Measurements from ENCODE around the gene SMYD3.
"Not testable (repeated sequence)": the region's sequence is repeated elsewhere in the genome, so short reads cannot be mapped to it uniquely, and the experiment has no call there.

The SMYD3 gene

DNA sequence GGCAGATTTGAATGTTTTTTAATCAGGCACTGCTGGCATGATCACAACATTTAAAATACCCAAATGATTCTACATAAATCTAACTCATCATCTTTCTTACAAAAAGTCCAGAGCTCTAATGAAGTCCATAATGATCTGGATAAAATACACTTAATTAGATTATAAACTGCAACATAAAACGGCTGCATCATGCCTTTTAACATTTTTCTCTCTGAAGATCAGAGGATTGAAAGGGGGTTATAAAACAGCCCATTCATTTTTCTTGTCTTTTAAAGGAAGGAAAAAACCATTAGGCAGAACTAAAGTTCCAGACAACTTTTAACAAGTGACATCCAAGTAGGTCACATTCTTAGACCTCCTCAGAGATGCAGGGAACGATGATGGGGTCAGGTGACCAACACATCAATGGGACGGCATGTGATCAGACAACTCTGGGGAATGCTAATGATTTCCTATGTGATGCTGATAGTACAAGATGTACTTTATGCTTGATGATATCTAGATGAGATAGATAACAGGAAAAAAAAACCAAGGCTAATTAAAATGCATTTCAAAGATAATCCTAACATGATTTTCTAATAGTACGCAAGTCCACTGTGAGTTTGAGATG lies 455.1 kb downstream of the SMYD3 start:
- DNase-seq, result no peak

DNA sequence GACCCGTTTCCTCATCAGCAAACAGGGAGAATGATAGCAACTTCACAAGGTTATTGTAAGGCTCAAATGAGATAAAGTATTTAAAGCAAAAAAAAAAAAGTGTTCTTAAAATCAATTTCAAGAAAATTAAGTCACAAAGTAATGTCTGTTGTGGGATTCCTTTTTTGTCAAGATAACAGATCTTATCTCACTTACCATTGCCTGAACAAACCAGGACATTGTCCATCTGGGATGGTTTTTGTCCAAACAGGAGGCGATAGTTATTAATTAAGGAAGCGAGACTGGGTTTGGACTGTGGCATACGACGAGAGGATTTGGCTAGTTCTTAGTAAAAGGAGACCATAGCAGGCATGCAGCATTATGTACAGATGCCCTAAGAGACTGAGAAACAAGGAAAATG lies 458.4 kb downstream of the SMYD3 start:
- no peak for DNase-seq

DNA sequence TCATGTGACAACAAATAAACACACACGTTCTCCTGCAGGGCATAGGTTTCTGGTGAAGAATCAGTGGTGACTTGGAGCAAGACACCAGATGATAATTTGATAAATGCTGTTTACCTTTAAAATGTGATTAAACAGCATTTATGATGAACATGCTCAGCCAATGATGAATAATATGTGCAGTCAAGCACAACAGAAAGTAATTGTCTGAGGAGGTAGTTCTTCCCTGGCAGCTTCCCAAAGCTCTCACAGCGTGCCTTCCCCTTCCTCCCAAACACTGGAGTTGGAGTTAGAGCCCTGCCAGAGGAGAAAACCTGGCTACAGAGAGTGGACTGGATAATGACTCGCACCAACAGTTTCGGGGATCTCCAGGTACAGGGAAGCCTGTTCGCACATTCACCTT lies 463.5 kb downstream of the SMYD3 start:
- no peak for DNase-seq

DNA sequence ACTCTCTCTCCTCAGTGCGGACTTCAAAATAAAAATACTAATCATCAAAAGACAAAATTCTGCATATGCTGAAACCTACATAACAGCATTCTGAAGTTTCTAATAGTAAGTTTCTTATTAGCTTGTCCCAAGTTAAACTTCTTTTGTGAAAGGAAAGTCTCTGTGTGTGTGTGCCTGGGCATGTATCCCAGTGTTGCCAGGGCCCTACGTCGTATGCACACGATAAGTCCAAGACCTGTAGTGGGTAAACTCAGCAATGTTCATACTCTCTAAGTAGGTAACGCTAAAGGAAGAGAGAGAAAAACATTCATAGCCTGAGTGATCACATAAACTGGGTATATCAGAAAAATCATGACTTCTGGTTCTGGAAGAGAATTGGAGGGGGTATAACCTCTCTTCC lies 465.7 kb downstream of the SMYD3 start:
- DNase-seq, result no peak

DNA sequence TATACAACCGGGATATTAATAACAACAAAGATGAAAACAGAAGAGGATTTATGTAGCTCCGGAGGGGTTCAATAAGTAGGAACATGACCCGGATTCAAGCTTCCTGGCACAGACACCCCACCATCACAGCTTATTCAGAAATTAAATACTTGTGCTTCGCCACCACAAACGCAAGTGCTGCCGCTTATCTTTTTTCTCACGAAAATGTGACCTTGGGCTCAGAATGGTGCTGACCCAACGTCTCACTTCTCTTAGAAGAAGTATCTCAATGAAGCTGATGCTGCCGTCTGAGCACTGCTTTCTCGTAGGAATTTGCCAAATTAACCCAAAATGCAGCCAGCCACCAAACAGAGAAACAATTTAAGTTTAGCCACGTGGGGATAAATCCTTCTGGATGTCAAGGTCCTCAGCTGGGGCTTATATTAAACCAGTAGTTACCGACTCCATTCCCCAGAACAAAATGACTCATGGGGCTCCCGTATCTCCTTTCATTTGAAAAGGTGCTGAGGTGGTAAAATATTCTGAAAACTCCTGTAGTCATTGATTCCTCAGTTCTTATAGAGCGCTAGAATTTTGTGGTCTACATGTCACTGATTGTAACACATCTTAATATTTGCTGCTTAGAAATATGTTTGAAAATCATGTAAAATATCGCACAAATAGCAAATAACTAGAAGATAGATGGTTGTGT lies 466.7 kb downstream of the SMYD3 start:
- no peak for DNase-seq

DNA sequence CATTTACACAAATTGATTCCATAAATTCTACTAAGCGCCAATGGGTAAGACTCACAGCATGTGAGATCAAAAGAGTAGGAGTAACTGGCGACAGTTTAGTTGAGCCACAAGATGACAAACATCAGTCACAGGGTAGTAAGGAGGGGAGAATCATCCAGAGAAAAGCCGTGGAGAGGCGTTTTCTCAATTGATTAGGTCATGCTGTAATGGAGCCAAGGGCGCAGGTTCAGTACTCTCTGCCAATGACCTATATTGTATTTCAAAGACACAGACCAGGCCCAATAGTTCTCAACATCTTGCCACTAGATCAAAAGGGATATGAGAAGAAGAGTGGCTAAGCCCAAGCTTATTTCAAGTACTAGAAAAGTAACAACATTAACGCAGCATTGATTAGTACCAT lies 467.5 kb downstream of the SMYD3 start:
- DNase-seq, result no peak

DNA sequence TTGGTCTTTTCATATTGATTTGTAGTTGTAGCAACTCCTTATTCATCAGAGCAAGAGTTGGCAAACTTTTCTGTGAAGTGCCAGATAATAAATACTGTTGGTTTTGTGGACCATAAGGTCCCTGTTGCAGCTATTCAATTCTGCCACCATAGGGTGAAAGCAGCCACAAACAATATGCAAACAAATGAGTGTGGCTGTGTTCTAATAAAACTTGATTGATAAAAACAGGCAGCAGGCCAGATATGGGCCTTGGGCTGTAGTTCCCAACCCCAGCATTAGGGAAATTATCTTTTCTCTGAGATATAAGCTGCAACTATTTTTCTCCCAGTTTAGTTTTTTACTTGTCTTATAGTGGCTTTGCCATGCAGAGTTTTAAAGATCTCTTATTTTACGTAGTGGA lies 469.2 kb downstream of the SMYD3 start:
- DNase-seq, result no peak

DNA sequence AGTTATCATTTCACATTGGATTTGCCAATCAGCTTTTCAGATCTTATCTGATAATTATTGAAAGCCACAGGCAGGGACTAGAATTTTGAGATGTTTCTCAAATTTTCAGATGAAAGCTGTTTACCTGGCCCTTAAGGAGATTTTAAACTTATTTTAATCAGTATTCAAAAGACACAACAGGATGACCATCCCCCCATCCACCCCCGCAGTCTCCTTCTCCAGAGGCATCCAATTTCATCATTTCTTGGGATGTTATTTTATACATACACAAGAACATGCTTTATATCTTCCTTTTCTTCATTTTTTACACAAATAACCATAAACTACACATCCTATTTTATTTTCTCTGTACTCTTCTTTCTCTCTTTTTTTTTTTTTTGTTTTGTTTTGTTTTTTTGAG lies 470.9 kb downstream of the SMYD3 start:
- no peak for DNase-seq

DNA sequence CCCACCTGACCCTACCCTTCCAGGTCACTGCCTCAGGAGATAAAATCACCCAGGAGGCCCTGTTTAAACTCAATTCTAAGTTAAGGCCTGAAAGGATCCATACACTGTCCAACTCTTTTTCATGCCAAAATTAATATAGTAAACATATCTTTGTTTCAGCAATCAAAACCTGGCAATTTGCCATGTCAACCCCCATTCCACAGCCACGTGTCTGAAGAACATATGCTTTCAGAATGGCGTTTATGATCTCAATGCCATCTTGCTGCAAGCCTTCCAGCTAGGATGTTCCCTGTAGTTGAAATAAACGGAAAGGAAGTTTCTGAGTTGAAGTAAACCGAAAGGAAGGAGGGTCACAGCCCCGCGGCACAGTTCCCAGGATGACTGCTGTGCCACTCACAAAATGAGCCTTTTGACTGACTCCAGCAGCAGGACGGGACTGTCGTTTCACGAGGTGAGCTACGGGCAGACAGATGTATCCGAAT lies 472.0 kb downstream of the SMYD3 start:
- DNase-seq, result no peak

DNA sequence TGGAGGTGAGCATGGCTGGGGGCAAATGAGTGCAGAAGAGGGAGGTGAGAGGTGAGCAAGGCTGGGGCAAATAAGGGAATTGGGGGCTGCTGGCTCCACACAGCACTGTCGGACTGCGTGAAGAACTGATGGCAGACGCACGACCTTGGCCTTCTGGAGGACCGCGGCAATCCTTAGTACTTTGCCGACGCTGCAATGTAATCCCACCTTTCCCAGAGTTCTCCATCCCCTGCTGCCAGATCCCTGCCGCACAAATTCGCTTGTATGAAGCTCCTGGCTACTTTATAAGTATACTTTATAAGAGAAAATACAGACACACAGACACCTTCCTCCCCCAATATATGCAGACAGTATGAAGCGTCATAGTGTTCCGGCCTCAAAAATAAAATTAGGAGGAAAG lies 472.4 kb downstream of the SMYD3 start:
- DNase-seq, result no peak

DNA sequence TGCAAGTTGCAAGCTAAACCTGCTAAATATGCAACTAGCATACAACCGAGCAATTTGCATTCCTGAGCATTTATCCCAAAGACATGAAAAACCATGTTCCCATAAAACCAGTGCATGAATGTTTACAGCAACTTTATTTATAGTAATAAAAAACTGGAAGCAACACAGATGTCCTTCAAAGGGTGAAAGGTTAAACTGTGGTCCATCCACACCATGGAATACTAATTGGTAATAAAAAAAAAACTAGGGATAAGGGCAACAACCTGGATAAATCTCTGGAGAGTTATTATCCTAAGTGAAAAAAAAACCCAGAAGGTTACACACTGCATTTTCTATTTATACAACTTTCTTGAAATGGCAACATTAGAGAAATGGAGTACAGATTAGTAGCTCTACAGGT lies 474.1 kb downstream of the SMYD3 start:
- DNase-seq, result no peak

DNA sequence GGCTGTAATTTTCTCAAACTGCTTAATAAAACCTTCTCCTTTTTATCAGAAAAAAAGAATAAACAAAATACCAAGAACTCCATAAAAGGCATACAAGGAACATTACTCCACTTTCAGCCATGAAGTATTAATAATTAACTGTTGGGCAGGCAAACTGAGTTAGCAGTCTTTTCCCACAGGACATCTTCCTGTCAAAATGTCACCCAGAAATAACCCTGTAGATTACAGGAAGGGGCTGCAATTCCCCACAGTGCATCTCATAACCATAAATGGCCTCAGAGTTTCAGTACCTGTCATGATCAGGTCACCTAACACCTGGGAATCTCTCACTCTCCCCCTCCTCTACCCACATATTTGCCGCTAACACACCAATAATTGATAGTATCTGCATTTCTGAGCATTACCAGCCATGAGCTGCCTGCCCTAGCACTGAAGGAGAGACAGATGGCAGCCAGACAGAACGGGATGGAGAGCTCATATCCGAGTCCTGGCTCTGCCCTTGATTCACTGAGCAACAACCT lies 475.0 kb downstream of the SMYD3 start:
- DNase-seq, result no peak

DNA sequence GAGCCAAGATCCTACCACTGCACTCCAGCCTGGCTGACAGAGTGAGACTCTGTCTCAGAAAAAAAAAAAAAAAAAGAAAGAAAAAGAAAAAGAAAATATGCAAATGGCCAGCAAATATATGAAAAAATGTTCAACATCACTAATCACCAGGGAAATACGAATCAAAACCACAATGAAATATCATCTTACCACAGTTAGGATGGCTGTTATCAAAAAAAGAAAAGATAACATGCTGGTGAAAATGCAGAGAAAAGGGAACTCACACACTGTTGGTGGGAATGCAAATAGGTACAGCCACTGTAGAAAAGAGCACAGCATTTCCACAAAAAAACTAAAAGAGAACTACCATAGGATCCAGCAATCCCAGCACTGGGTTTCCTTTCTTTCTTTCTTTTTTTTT lies 477.5 kb downstream of the SMYD3 start:
- DNase-seq, result no peak

DNA sequence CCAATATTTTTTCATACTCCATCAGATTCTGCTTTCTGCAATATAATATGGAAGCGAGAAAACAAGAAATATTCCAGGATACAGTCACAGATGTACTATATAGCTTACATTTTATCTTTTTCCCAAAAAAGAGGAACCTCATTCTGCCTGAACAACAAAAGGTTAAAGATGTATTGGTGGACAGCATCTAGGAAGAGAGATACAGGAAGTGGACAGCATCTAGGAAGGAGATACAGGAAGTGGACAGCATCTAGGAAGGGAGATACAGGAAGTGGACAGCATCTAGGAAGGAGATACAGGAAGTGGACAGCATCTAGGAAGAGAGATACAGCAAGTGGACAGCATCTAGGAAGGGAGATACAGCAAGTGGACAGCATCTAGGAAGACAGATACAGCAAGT lies 483.0 kb downstream of the SMYD3 start:
- not testable (repeated sequence) for DNase-seq

DNA sequence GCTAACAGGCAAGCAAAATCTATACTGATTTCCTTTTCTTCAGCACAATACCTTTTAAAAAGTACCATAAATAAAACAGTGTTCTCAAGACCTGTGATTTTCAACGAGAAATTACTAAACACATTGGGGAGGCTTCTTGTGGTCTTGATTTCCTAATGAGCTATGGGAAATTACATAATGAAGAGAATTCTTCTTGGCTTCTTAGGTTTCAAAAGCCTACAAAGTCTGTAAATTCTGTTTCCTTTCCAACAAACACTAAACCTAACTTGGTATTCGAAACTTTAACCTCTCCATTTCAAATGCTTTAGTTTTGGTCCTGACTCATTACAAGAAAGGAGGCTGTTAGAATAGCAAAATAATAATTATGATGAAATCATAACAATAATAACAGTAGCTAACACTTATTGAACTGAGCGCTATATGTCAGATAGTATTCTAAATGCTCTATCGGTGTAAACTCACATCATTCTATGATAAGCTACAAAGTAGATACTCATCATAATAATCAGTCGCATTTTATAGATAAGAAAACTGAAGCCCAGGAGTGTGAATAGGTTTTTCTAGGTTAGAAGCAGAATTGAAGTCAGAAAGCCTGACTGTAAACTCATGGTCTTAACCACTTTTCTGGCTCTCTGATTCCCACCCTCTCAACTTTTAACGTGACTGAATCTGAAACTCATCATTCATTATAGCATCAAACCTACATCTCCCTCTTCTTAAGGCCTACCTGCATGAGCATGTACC lies 486.7 kb downstream of the SMYD3 start:
- no peak for DNase-seq

DNA sequence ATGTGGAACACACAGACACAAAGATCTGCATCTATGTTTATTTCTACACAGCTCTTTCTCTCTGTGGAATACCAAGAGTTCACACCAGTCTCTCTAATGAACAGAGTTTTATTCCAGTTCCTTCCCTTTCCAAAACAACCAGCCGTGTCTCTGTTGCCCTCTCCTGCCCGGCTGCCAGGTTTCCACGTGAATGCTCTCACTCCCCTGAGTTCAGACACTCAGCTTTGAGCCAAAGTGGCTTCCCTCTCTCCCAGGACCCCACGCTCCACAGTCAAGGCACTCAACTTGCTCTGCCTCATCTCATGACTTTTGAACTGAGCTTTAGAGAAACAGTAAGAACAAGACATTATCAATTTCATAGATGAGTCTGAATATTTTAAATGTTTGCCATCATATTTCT lies 488.9 kb downstream of the SMYD3 start:
- DNase-seq, result no peak

DNA sequence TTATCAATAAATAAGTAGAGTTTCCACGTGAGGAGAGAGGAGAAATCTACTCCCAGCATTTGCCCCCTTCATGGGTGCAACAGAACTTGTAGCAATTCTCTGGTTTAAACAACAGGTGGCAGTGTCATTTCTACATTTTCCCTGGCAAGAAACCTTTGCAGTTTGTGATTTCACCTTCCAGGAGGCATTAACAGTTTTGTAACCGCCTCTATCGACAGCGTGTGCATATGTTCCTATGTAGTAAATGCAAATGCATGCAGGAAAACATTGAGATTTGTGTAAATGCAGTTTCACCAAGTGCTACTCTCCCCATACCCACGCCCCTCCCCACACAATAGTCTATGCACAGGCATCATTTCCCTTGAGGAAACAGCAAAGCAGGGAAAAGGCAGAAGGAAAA lies 494.7 kb downstream of the SMYD3 start:
- DNase-seq, result no peak

DNA sequence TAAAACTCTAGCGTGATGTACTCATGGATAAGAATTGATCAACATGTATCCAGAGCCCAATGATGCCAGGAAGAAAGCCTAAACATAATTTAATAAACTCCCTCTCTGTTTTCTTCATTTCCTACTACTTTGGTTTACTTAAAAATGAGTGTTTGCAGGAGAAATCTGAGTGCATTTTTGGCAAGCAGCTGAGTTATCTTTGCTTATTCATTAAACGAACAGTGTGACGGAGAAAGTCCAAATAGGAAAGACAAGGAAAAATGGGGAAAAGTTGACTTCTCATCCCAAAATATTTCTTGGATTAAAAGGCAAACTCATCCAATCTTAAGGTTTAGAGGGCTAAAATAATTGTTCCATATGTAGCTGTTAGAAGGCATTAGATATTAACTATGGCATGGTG lies 496.7 kb downstream of the SMYD3 start:
- no peak for DNase-seq

DNA sequence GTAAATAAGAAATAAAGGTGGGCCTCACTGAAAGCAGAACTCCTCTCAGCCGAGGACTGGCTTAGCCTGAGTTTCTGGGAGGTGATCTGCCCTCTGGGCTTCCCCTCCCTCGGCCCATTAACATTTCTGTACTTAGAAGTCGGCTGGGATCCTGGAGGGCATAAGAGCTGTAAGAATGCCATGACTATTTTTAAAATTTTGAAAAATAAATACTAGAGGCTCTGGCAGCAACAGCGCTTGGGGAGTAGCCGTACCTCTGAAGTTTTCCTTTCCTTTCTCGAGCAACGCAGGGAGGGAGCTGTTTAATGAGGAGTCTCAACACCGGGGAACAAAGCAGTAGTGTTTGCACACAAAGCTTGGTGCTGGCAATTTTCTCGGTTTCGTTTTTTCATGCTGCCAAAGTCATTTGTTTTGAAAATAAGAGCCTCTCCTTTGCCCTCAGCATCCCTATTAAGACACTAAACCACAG lies 498.7 kb downstream of the SMYD3 start:
- no peak for DNase-seq

DNA sequence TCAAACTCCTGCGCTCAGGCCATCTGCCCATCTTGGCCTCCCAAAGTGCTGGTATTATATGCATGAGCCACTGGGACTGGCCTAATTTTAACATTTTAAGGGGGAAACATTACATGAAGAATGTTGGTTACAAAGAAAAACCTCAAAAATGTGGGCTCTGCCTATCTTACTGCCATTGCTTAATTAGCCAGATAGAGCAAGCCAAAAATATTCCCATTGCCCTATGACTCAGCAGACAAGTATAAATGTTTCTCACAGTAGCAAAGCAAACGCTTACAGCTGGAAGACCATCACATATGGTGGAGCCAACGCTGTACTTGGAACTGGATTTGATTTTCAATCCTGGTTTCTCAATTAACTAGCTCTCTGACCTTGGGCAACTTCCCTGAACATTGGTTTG lies 502.0 kb downstream of the SMYD3 start:
- no peak for DNase-seq

DNA sequence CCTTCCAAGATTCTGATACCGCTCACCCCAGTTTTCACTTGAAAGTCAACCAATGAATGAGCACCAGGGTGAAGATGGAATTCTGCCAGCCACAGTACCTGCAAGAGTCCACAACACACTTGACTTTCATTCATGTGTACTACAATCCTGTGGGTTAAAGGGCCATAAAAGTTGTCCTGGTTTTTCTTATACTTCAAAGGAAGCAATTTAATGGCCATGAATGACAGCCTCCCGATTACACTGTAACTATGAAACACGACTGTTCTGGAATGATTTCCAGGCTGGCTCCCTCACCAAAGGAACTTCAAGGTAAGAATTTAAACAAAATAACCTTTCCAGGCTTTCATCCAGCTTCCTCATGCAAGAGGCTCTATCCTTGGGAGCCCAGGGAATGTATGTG lies 502.8 kb downstream of the SMYD3 start:
- no peak for DNase-seq

DNA sequence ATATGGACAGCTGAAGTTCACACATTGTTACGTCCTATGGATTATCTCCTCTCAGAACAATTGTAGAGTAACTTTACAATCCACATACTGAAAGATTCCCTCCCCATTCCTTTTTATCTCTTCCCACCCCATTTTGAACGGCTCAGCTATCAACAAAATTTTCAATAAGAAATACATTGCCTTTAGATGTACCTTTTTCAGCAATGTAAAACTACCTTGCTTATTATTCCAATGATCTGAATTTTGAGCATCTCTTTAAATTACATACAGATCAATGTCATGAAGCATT lies 503.7 kb downstream of the SMYD3 start:
- DNase-seq, result no peak

DNA sequence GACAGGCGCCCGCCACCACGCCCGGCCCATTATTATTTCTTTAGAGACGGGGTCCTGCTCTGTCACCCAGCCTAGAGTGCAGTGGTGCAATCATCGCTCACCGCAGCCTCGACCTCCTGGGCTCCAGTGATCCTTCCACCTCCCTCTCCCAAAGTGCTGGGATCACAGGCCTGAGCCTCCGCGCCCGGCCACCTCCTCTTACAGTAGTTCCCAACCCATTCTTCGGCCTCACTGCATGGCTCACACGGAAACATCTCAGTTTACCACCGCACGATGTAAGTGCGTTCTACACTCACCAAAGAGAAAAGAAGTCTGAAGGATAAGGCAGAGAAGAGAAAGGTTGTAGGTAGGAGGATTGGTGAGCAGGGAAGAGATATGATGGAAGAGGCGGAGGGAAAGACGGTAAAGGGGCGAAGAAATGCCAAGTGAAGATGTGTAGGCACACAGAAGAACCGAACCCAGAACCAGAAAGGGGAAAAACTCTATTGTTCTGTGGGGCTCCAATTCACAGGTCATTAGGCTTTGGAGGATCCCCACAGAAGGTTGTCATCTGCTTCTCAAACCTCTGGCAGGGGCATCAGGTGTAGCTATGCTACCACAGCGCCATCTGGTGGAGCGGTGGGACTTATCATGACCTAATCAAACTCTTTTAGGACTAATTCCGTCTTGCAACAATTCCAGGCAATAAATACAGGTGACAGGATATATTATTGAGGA lies 504.2 kb downstream of the SMYD3 start:
- DNase-seq, result peak; percentile 31

DNA sequence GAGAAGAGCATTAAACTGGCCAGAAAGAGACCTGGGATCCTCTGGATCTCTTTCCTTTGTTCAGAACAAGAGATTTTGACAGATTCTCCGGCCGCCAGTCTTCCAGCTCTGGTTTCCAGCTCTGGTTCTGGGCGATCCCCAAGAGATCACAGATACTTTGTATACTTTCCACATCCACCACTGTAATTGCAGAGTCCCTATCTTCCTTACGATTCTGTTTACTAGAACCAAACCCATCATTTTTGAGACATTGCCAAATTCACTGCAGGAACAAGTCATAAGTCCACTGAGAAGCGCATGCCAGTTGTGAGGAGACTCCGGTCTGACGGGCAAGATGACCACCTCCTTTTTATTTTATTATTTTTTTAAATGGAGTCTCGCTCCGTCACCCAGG lies 505.2 kb downstream of the SMYD3 start:
- DNase-seq, result no peak
